Urinary bladder (tissue), 4 donors: Measurements from ENCODE around the gene KAT6B. TPM values are rescaled to one million over a fixed set of nuclear protein-coding genes. Genes with fewer than 3 reads are reported as not detected.

Source experiments
- DNase-seq: peaks from one replicate; pipeline ENCODE4 v3.0.0-alpha.2; 2015; ENCODE audit errors: extremely low spot score
- H3K27ac ChIP-seq: one replicate; pipeline ENCODE4 v1.5.1; 2013; ENCODE audit warnings: low read depth, mild to moderate bottlenecking, moderate library complexity
- H3K36me3 ChIP-seq: one replicate; pipeline ENCODE4 v1.6.1; 2013; ENCODE audit warnings: mild to moderate bottlenecking, moderate library complexity; ENCODE audit not compliant: insufficient read depth
- H3K4me1 ChIP-seq: one replicate; pipeline ENCODE4 v1.6.1; 2013; ENCODE audit warnings: mild to moderate bottlenecking, moderate library complexity; ENCODE audit not compliant: insufficient read depth
- H3K4me3 ChIP-seq: one replicate; pipeline ENCODE4 v1.5.1; 2013; ENCODE audit warnings: low read depth, low read length
- WGBS: extraction: QIAGEN DNeasy Blood & Tissue Kit; methylation state at CpG from one replicate; pipeline ENCODE4 v1.1.7; 2013; 5-methylcytosine and 5-hydroxymethylcytosine counted together
- polyA plus RNA-seq: library from polyadenylated mRNA; stranded (reverse); fragments of 200-250 nt; gene quantifications from one replicate; pipeline ENCODE4 v1.2.3, GENCODE V29; 2013
- total RNA-seq: library from RNA; depleted of rRNA; stranded (reverse); fragments of >200 nt; gene quantifications from one replicate; pipeline ENCODE4 v1.2.3, GENCODE V29; 2014
- donor health status: healthy with polysubstance abuse.
- donor health status: healthy.

The KAT6B gene
- total and polyA plus RNA-seq, 2 donors: 14.7 to 127 TPM

DNA sequence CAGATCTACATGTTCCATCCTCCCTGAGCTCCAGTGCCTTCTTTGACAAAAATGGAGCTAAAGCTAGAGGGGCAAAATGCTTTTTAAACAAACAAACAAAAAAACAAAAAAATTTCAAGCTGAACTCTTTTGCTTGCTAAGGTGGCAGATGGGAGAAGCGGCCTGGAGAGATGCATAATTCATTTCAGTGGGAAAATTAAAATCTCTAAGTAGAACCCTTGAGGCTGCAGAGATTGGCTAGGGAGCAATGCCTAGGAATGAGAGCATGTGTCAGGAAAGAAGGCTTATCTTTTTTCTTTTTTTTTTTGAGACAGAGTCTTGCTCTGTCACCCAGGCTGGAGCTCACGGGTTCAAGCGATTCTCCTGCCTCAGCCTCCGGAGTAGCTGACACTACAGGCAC is 238.7 kb downstream of the KAT6B start:
- no peak overlapping the region for H3K27ac ChIP-seq
- no peaks in the 10 kb centered on the region for H3K4me1 ChIP-seq
- H3K36me3 ChIP-seq: no peaks in the 10 kb centered on the region
- no peak overlapping the region for H3K4me3 ChIP-seq
- DNase-seq: no peak
- 79% methylated on average over 4 of the region's 4 CpGs for WGBS

DNA sequence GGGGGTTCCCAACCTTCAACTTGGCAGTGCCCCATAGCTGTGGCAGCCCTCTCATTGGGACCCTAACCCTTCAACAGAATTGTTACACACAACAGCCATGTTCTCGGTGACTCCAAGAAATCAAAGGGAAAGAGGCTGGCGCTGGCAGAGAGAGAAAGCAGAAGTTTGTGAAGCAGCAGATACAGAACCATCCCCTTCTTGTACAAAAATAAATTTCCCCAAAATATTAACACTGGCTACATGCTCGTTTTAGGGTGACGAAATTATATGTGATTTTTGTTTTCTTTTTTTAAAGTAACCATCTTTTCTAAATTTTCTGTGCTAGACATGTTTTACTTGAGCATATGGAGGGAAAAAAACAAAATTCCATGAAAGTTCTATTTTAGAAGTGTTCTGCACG is 239.9 kb downstream of the KAT6B start:
- 90% methylated on average over 5 of the region's 5 CpGs for WGBS
- DNase-seq: no peak
- H3K27ac ChIP-seq: no peak overlapping the region
- H3K36me3 ChIP-seq: no peaks in the 10 kb centered on the region
- no peaks in the 10 kb centered on the region for H3K4me1 ChIP-seq
- no peak overlapping the region for H3K4me3 ChIP-seq

DNA sequence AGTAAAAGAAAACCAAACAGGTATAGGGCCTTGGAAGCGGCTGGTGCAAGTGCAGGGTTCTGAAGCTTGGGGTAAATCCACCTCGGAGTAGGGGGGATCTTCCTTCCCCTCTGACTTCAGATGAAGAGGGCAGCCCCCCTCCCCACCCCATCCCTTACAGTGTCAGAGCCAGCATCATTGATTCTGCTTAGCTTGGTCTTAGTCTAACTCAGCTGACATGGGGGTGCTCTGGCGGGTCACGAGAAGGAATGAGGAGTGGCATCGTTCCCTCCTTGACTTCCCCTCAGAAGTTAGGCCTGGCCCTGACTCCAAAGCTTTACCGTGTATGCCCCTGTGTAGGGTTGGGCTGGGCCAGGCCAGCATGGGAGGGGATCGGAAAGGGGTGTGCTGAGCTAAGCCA is 240.9 kb downstream of the KAT6B start:
- Histone ChIP-seq H3K4me3 (no peak overlapping the region), H3K27ac (no peak overlapping the region), H3K4me1 (no peaks in the 10 kb centered on the region), H3K36me3 (no peaks in the 10 kb centered on the region)
- 87% methylated on average over 7 of the region's 7 CpGs for WGBS
- no peak for DNase-seq

DNA sequence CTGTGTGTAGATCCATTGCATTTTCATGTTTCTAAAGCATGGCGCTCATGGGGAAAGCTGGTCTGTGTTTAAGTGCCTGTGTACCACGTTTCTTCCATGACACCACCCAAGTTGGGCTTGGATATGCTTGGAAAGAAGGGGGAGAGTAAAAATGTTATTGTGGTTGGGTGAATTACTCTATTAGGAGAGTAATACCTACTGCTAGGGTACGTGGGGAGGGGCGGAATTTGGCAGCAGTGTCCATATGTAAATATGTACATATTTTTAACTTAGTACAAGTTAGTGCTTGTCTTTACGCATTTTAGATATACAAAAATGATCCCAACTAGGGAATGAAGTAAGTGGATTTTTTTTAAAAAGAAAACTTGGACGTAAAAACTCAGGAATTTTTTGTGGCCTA is 242.1 kb downstream of the KAT6B start:
- no peak overlapping the region for H3K4me3 ChIP-seq
- no peaks in the 10 kb centered on the region for H3K4me1 ChIP-seq
- H3K27ac ChIP-seq: no peak overlapping the region
- H3K36me3 ChIP-seq: no peaks in the 10 kb centered on the region
- no peak for DNase-seq
- WGBS: 54% methylated on average over 6 of the region's 6 CpGs

DNA sequence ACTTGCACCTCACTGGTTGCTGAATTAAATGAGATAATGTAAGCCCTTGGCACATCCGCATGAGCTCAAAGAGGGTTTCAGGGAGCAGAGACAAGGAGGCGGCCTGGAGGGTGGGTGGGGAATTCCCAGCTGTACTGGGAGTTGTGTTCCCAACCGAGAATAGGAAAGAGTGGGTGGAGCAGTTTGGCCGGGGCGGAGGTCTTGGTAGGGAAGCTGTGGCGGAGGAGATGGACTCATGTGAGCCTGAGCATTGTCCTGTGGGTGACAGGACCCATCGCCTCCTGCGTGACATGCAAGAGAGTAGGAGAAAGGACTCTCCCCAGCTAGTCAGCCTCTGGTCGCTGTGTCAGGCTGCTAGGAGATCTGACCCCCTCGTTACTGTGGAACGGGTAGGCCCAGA is 244.1 kb downstream of the KAT6B start:
- H3K4me1 ChIP-seq: no peaks in the 10 kb centered on the region
- H3K36me3 ChIP-seq: no peaks in the 10 kb centered on the region
- 84% methylated on average over 11 of the region's 11 CpGs for WGBS
- H3K27ac ChIP-seq: no peak overlapping the region
- no peak overlapping the region for H3K4me3 ChIP-seq
- DNase-seq: no peak

DNA sequence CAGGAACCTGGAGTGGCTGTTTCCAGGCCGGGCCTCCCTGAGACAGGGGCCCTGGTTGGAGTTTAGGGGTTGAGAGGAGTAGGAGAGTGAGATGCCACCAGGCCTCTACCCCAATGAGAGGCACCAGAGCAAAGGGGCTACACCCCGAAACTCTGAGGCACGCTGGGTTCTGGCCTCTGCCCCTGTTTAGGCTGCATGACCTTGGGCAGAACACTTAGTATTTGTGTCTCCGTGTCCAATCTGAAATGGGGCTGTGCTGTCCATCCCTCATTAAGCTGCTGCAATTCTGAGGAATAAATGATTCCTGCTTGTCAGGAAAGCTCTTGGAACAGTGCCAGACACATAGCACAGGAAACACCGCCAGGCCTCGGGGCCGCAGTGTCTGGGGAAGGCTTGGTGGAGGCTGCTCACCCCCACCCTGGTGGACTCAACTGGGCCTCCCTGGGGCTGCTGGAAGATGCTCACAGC is 244.6 kb downstream of the KAT6B start:
- Histone ChIP-seq H3K4me1 (no peaks in the 10 kb centered on the region), H3K4me3 (no peak overlapping the region), H3K27ac (no peak overlapping the region), H3K36me3 (no peaks in the 10 kb centered on the region)
- DNase-seq: no peak
- WGBS: 67% methylated on average over 7 of the region's 7 CpGs

DNA sequence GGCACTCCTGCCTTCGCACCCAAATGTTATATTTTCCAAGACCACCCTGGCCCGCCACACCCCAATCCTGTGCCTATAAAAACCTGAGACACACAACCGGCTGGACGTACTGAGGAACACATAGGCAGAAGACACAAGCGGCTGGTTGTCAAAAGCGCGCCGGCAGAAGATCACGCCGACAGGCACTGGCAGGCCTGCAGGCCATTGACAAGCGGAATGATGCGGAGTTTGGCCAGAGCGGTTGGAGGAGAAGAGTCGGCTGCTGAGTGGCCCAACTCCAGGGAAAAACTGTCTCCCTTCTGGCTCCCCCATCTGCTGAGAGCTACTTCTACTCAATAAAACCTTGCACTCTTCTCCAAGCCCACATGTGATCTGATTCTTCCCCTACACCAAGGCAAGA is 245.4 kb downstream of the KAT6B start:
- no peak overlapping the region for H3K27ac ChIP-seq
- no peak for DNase-seq
- H3K4me1 ChIP-seq: no peaks in the 10 kb centered on the region
- WGBS: 89% methylated on average over 14 of the region's 14 CpGs
- H3K4me3 ChIP-seq: no peak overlapping the region
- no peaks in the 10 kb centered on the region for H3K36me3 ChIP-seq

DNA sequence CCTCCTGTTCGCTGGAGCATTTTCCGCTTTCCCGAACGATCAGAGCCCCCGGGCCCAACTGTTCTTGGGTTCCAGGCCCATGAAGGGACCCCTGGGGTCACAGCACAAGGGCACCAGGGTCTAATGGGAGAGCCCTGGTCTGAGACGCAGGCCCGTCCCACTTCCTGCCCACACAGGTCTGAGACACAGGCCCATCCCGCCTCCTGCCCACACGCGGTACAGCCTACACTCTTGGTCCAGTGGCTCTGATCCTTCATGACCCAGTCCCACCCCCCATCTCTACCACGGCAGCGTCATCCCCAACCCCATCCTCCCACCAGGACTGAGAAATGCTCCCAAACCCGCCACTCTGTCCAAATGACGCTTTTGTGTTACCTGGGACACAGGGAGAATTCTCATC is 246.3 kb downstream of the KAT6B start:
- Histone ChIP-seq H3K4me3 (no peak overlapping the region), H3K36me3 (no peaks in the 10 kb centered on the region), H3K27ac (no peak overlapping the region), H3K4me1 (no peaks in the 10 kb centered on the region)
- WGBS: 83% methylated on average over 14 of the region's 14 CpGs
- no peak for DNase-seq

DNA sequence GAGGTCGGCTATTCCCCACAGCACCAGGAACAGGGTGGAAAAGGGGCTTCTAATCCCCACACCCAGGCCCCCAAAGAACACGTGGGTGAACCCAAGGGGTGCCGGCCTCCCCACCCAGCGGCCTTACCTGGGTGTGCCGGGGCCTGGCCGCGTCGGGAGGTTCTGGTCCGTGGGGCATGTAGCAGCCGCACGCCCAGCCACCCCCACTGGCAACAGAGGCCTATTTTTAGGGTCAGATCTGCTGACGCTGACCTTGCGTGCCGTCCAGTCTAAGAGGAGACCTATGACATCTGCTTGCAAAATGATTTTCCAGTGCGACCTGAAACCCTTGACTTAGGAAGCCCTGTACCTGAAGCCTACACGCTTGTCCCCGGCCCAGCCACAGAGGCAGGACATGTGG is 247.0 kb downstream of the KAT6B start:
- no peak for DNase-seq
- no peak overlapping the region for H3K4me3 ChIP-seq
- no peak overlapping the region for H3K27ac ChIP-seq
- H3K36me3 ChIP-seq: no peaks in the 10 kb centered on the region
- 99% methylated on average over 17 of the region's 17 CpGs for WGBS
- no peaks in the 10 kb centered on the region for H3K4me1 ChIP-seq

DNA sequence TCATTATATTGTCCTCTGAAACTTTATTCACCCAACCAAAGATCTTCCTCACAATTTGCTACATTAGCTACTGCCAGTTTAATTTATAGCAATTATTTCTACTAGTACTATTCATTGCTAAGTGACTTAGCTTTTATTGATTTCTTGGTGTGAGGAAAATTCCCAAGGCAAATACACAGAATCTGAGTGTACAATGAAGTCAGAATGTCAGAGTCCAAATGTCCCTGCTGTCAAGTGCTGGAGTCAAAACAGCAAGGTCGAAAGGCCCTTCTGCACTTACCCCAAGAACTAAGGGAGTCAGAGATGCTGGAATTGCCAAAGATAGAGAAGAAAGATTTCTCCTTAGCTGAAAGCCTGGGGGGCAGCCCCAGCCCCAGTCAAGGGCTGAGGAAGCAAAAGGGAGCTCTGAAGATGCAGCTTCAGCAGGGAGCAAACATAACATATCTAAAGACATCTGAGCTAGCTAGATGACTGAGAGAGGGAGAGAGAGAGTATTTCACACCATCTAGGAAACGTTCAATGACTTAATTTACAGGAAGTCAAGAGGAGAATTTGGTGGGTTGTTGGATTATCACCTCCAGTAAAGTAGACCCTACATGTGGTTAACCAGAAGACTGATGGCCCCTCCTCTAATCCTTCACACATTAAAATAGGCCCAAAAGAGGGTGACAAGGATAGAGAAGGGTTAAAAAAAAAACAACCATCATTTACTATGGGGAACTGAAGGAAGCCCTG is 248.5 kb downstream of the KAT6B start:
- Histone ChIP-seq H3K27ac (no peak overlapping the region), H3K4me1 (no peaks in the 10 kb centered on the region), H3K36me3 (no peaks in the 10 kb centered on the region), H3K4me3 (no peak overlapping the region)
- no peak for DNase-seq
- 57% methylated on average over 2 of the region's 2 CpGs for WGBS

DNA sequence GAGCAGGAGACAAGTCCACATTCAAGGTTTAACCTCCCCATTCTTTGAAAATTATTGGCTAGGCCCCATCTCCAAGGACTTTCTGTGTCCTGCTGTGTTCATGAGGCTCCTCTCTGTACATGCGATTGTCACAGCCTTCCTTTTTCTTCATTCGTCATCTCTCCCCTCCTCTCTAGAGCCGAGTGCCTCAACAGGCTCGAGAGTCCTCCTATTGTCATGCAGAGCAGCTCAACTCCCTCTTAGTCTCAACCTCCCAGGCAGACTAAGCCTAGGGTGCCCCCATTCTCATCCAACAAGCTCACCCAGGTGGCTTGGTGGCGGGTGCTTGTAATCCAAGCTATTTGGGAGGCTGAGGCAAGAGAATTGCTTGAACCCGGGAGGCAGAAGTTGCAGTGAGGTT is 249.9 kb downstream of the KAT6B start:
- 89% methylated on average over 6 of the region's 6 CpGs for WGBS
- no peaks in the 10 kb centered on the region for H3K36me3 ChIP-seq
- no peaks in the 10 kb centered on the region for H3K4me1 ChIP-seq
- no peak for DNase-seq
- H3K27ac ChIP-seq: no peak overlapping the region
- no peak overlapping the region for H3K4me3 ChIP-seq

DNA sequence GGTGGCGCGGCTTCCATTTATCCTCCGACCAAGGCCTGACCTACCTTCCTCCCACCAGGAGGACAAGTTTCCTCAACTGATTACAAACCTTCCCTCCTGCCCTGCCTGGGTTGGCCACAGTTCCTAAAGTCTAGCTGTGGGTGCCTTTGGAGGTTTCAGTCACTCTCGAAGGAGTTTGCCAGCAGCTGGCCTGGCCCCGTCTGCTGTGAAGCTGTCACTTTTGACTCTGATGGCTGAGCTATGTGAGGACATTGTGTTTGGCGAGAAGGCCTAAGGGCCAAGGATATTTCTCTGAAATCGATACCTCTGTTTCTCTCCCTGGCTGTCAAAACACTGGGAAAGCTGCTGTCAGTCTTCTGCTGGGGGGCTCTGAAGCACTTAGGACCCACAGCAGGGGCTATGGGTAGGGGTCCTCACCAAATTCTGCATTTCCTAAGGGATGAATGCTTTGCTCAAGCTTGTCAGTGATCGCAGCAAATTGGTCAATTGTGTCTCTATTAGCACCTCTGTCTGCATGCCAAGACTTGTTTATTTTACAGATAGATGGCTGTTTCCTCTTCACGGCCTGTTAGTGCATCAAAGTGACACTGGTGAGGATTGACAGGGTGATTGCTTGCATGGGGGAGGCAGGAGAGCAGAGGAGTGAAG is 253.2 kb downstream of the KAT6B start:
- Histone ChIP-seq H3K4me3 (no peak overlapping the region), H3K27ac (no peak overlapping the region), H3K36me3 (no peaks in the 10 kb centered on the region), H3K4me1 (no peaks in the 10 kb centered on the region)
- 85% methylated on average over 9 of the region's 9 CpGs for WGBS
- DNase-seq: no peak

DNA sequence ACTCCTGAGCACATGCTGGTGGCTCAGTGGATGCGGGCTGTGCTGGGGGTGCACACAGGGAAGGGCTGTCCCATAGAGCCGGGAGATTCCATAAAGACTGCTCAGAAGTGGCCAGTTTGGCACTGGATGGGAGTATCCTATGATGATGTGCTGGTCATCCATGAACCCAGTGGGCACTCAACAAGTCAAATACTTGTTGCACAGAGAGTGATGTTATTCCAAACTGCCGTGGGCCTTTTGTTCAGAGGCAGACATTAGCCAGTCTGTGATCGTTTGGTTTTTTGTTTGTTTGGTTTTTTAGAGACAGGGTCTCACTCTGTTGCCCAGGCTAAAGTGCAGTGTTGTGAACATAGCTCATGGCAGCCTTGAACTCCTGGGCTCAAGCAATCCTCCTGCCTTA is 254.2 kb downstream of the KAT6B start:
- DNase-seq: no peak
- H3K4me3 ChIP-seq: no peak overlapping the region

DNA sequence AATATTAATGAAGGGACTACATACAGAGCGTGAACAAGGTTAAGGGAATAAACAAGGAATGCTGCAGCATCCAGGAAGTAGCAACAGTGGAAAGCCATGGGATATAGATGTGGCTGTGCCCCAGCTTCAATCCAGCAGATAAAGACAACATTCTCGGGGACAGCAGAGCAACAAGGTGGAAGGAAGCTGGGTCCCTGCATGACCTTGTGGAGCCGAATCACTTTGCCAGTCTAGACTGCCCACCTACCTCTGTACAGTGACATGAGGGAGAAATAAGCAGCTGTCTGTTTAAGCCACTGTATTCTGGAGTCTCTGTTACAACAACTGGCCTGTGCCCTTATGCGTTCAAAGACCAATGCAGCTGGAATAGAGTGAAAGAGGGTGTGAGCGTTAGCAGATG is 255.0 kb downstream of the KAT6B start:
- no peaks in the 10 kb centered on the region for H3K36me3 ChIP-seq
- H3K27ac ChIP-seq: no peak overlapping the region
- no peaks in the 10 kb centered on the region for H3K4me1 ChIP-seq
- DNase-seq: no peak
- no peak overlapping the region for H3K4me3 ChIP-seq
- 96% methylated on average over 5 of the region's 5 CpGs for WGBS

More for the DNA sequence above, 254.2 kb downstream of the KAT6B start:
- 94% methylated on average over 4 of the region's 4 CpGs for WGBS
- Histone ChIP-seq H3K4me1 (no peaks in the 10 kb centered on the region), H3K27ac (no peak overlapping the region), H3K36me3 (no peaks in the 10 kb centered on the region)
